ENCODE measurements around the gene FRG2.
"Not testable (repeated sequence)": the region's sequence is repeated elsewhere in the genome, so short reads cannot be mapped to it uniquely, and the experiment has no call there.

DNA sequence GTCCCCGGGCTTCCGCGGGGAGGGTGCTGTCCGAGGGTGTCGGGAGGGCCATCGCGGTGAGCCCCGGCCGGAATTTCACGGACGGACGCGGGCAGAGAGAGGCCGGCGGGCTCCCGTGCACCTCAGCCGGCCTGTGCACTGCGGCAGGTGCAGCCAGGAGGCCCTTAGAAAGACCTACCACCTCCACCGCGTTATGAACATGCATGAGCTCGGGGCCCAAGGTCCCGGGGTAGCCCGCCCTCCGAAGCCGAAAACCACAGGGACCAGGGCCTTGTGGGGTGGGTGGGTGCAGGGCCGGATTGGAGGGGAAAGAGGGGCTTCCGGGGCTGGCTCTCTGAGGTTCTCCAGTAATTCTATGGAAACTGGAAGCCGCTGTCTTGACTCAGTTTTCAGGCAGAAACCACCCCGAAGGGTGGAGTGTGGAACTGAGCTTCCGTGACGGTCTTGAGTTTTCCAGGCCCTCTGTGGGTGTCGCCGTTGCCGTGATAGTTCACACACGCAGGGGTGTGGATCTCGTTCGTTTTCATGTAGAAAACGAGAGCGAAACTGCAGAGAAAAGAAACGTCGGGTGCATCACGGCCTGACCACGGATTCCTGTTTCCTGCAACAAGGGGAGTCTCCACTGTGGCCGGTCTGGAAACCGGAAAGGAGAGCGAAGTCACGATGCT lies 4.3 kb downstream of the FRG2 start:
- TF ChIP-seq, protein P1, sequence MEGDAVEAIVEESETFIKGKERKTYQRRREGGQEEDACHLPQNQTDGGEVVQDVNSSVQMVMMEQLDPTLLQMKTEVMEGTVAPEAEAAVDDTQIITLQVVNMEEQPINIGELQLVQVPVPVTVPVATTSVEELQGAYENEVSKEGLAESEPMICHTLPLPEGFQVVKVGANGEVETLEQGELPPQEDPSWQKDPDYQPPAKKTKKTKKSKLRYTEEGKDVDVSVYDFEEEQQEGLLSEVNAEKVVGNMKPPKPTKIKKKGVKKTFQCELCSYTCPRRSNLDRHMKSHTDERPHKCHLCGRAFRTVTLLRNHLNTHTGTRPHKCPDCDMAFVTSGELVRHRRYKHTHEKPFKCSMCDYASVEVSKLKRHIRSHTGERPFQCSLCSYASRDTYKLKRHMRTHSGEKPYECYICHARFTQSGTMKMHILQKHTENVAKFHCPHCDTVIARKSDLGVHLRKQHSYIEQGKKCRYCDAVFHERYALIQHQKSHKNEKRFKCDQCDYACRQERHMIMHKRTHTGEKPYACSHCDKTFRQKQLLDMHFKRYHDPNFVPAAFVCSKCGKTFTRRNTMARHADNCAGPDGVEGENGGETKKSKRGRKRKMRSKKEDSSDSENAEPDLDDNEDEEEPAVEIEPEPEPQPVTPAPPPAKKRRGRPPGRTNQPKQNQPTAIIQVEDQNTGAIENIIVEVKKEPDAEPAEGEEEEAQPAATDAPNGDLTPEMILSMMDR (IDR thresholded peaks at IDR 0.05), result not testable (repeated sequence)
- not testable (repeated sequence) for TF ChIP-seq POLR2A (IDR thresholded peaks at IDR 0.05)

All from uterus (tissue), 2 donors.